Fibroblast of the aortic adventitia (primary cell): ENCODE data around the gene SLC12A1. TPM values are rescaled to one million over a fixed set of nuclear protein-coding genes. Genes with fewer than 3 reads are reported as not detected.

ENCODE experiments used
- DNase-seq: peaks from one replicate; pipeline ENCODE4 v3.0.0-alpha.2; 2010; ENCODE audit warnings: low read depth
- H3K4me3 ChIP-seq: 2 replicates; pipeline ENCODE4 v1.5.1; 2011; ENCODE audit warnings: low read depth, mild to moderate bottlenecking, control low read depth, low read length, moderate library complexity
- CTCF ChIP-seq: IDR thresholded peaks from 2 replicates; pipeline ENCODE4 v1.5.1; 2011; ENCODE audit warnings: mild to moderate bottlenecking, low read length, control low read depth, inconsistent platforms; ENCODE audit not compliant: insufficient read depth
- total RNA-seq: library from RNA; depleted of rRNA; stranded (reverse); fragments of >200 nt; gene quantifications from 2 replicates; pipeline ENCODE4 v1.2.3, GENCODE V29; 2012; ENCODE audit warnings: low replicate concordance

The SLC12A1 gene
- total RNA-seq, 1 donor, result under 0.01 TPM

- no peak within 1 kb of the TSS for H3K4me3 ChIP-seq
- no peak for TF ChIP-seq CTCF
- no peak for DNase-seq
Measured at GRCh38 chr15:48191574-48192225, 14.4 kb upstream of the SLC12A1 start, which contains the start of gene CTXN2. TSS of gene CTXN2 (plus strand) at chr15:48191665. CDS start at chr15:48201301, 9,636 bp downstream.

- no peak overlapping the region for H3K4me3 ChIP-seq
- no peak for TF ChIP-seq CTCF
- no peak for DNase-seq
Measured at GRCh38 chr15:48202068-48202467, 4.0 kb upstream of the SLC12A1 start.

- no peak for TF ChIP-seq CTCF
- no peak for DNase-seq
- no peak overlapping the region for H3K4me3 ChIP-seq
Measured at GRCh38 chr15:48221261-48221660, 15.2 kb downstream of the SLC12A1 start.

GRCh38 chr15:48221885-48222284 is 15.8 kb downstream of the SLC12A1 start:
- peak; percentile 55 for DNase-seq
- H3K4me3 ChIP-seq, result no peak overlapping the region
- no peak for TF ChIP-seq CTCF

- no peak overlapping the region for H3K4me3 ChIP-seq
- no peak for TF ChIP-seq CTCF
- DNase-seq, result peak; percentile 11
Measured at GRCh38 chr15:48222627-48223026, 16.5 kb downstream of the SLC12A1 start.

- H3K4me3 ChIP-seq, result no peak overlapping the region
- TF ChIP-seq CTCF, result no peak
- DNase-seq, result no peak
Measured at GRCh38 chr15:48225771-48226170, 19.7 kb downstream of the SLC12A1 start.

GRCh38 chr15:48230498-48230897 is 24.4 kb downstream of the SLC12A1 start:
- no peak overlapping the region for H3K4me3 ChIP-seq
- no peak for TF ChIP-seq CTCF
- no peak for DNase-seq
